RWPE1 (cell line): Measurements from ENCODE around the gene UNC45B.

Source experiments
- CTCF ChIA-PET: fragments of 350-600 bp; sonication (Branson Sonifier 250); formaldehyde crosslinking; extraction: SDS; loops from one replicate; lab custom pipeline; 2021; lab: Yijun Ruan, JAX
- POLR2A ChIA-PET: fragments of 400-600 bp; formaldehyde crosslinking; extraction: SDS; loops from one replicate; lab custom pipeline; 2020; ENCODE audit warnings: antibody characterized with exemption; ENCODE audit not compliant: low non-redundant PET; lab: Yijun Ruan, JAX
- DNase-seq: peaks from one replicate; pipeline ENCODE4 v3.0.0; 2012; ENCODE audit warnings: low spot score
- H3K27ac ChIP-seq: fragments of 450-650 bp; 2 replicates; pipeline ENCODE4 v1.5.1; 2017
- TF ChIP-seq, protein P1 (sequence below): fragments of 450-650 bp; conservative IDR thresholded peaks from 2 replicates; pipeline ENCODE4 v1.5.1; 2017; ENCODE audit warnings: low read depth, mild to moderate bottlenecking

The UNC45B gene

DNA sequence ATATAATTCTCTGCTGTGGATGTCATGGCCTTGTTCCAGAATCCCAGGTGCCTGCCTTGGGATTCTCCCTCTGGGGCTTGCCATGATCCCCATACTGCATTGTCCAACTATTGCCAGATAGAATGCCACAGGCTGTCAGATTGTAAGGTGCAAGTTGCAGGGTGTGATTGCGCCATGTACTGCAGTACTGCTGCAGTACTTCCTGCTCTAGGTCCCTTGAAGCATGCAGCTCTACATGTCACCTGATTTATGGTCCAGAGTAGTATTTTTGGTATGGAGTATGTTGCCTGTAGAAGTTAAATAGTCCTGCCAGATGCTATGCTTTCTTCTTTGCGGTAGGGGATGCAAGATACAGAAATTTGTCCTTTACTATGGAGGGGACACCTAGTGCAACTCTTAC, 88.3 kb downstream of the UNC45B start:
- H3K27ac ChIP-seq: no peak overlapping the region
- ChIA-PET CTCF (no interaction called here), POLR2A (no interaction called here)
- TF ChIP-seq, protein P1, sequence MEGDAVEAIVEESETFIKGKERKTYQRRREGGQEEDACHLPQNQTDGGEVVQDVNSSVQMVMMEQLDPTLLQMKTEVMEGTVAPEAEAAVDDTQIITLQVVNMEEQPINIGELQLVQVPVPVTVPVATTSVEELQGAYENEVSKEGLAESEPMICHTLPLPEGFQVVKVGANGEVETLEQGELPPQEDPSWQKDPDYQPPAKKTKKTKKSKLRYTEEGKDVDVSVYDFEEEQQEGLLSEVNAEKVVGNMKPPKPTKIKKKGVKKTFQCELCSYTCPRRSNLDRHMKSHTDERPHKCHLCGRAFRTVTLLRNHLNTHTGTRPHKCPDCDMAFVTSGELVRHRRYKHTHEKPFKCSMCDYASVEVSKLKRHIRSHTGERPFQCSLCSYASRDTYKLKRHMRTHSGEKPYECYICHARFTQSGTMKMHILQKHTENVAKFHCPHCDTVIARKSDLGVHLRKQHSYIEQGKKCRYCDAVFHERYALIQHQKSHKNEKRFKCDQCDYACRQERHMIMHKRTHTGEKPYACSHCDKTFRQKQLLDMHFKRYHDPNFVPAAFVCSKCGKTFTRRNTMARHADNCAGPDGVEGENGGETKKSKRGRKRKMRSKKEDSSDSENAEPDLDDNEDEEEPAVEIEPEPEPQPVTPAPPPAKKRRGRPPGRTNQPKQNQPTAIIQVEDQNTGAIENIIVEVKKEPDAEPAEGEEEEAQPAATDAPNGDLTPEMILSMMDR: no peak
- DNase-seq: no peak

DNA sequence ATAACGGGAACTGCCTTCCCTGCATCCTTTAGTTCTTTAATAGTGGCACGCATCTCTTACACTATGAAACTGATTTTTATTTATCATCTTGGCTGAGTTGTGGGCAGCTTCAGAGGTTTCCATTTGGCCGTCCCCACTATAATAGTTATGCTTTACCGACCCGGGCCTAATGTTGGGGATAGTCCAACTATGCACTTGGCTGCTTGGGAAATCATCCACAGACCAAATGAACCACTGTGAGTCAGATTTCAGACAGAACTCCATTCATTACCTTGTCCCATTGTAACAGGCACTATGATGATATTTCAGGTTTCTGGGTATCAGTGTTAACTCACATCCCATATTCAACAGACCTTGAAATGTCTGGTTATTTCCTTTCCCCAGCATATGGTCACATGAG, 89.2 kb downstream of the UNC45B start:
- H3K27ac ChIP-seq: no peak overlapping the region
- TF ChIP-seq, protein P1: no peak
- ChIA-PET CTCF (no interaction called here), POLR2A (no interaction called here)
- no peak for DNase-seq

DNA sequence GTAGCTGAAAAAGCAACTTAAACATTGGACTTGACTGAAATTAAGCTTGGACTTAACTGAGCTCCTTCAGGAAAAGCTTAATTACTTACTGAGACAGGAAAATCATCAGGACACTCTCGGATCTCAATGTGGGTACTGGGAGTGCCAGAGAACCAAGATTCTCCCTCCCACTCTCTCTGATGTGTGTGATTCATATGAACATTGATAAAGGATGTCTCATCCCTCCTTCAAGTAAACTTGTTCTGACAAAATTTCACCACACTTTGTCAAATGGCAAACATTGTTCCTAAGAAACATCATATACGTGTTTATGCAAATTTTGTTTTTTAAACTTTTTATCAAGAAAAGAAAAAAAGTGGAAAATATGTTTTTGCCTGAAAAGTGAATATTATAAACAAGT, 91.2 kb downstream of the UNC45B start:
- POLR2A ChIA-PET: no interaction called here
- no peak overlapping the region for H3K27ac ChIP-seq
- TF ChIP-seq, protein P1: no peak
- CTCF ChIA-PET: interaction anchor here (0.5 to 1.1 kb wide), 2 partner anchors 75 to 541 kb away, joined by 3 to 4 read pairs; no protein-coding TSS in a partner anchor
- peak; percentile 86 for DNase-seq
